Endothelial cell of umbilical vein (primary cell): Measurements from ENCODE around the gene RAB18. TPM values are rescaled to one million over a fixed set of nuclear protein-coding genes. Genes with fewer than 3 reads are reported as not detected.

Experiments
- BruUV-seq: library from RNA; stranded (reverse); fragments of 400-500 nt; replicated peaks from 2 replicates; lab custom pipeline; 2021; lab: Mats Ljungman, UMichigan
- CTCF ChIA-PET: fragments of 300-600, 350-600 bp; sonication (Branson Sonifier 250); formaldehyde crosslinking; loops from one replicate; lab custom pipeline; 2021; ENCODE audit warnings: antibody characterized with exemption, inconsistent platforms; lab: Charles Lee
- POLR2A ChIA-PET: fragments of 300-600, 350-600 bp; sonication (Branson Sonifier 250); formaldehyde crosslinking; loops from one replicate; lab custom pipeline; 2021; ENCODE audit warnings: antibody characterized with exemption, inconsistent platforms; lab: Charles Lee
- DNase-seq: peaks from one replicate; pipeline ENCODE4 v3.0.0-alpha.2; 2011; ENCODE audit warnings: low read depth, low spot score
- FAIRE-seq: peaks from 2 replicates; lab custom pipeline; 2011; peaks lifted over from hg19 to GRCh38; lab: Jason Lieb, UNC
- H2AFZ ChIP-seq: 2 replicates; pipeline ENCODE4 v1.6.0; 2012; ENCODE audit warnings: low read depth, low read length, control low read depth, inconsistent platforms
- H3K27ac ChIP-seq: 2 replicates; pipeline ENCODE4 v1.5.1; 2011; ENCODE audit warnings: low read depth, mild to moderate bottlenecking, control low read depth, low read length, moderate library complexity; ENCODE audit not compliant: insufficient read depth
- H3K27me3 ChIP-seq, 2 experiments: 2 replicates each; pipeline versions ENCODE4 v1.6.0 to v1.6.1; 2011; ENCODE audit warnings: low read length in 2 of 2, mixed read lengths in 1 of 2; ENCODE audit not compliant: control insufficient read depth in 2 of 2, insufficient read depth in 2 of 2
- H3K36me3 ChIP-seq, 2 experiments: 2 replicates in 1 of 2; 3 replicates in 1 of 2; pipeline ENCODE4 v1.5.1; 2011; ENCODE audit warnings: low read length in 2 of 2, mild to moderate bottlenecking in 1 of 2, moderate library complexity in 1 of 2; ENCODE audit not compliant: control insufficient read depth in 2 of 2, insufficient read depth in 2 of 2; ENCODE audit errors: extremely low read depth in 1 of 2
- H3K4me1 ChIP-seq: 3 replicates; pipeline ENCODE4 v1.5.1; 2011; ENCODE audit warnings: mild to moderate bottlenecking, low read length; ENCODE audit not compliant: control insufficient read depth, insufficient read depth; ENCODE audit errors: extremely low read depth
- H3K4me2 ChIP-seq: 2 replicates; pipeline ENCODE4 v1.6.1; 2011; ENCODE audit warnings: low read length, control low read depth, mixed read lengths; ENCODE audit not compliant: insufficient read depth
- H3K4me3 ChIP-seq, 3 experiments: fragments of 200-600 bp in 1 of 3; sonication (generic), shearing (Covaris generic) in 1 of 3; replicated peaks in 1 of 3; 2 replicates each; pipeline ENCODE4 v1.5.1; 2011 to 2016; ENCODE audit warnings: control low read depth in 3 of 3, low read length in 3 of 3, mild to moderate bottlenecking in 2 of 3, inconsistent platforms in 1 of 3, low read depth in 1 of 3, moderate library complexity in 1 of 3; ENCODE audit not compliant: insufficient read depth in 1 of 3
- H3K79me2 ChIP-seq: 2 replicates; pipeline ENCODE4 v1.6.0; 2012; ENCODE audit warnings: low read length, inconsistent platforms; ENCODE audit not compliant: control insufficient read depth, insufficient read depth
- H3K9ac ChIP-seq: replicated peaks from 2 replicates; pipeline ENCODE3; 2011; ENCODE audit warnings: low read length, control low read depth; ENCODE audit not compliant: insufficient read depth; ENCODE audit errors: extremely low read depth
- H3K9me1 ChIP-seq: replicated peaks from 3 replicates; pipeline ENCODE4 v1.6.0; 2011; ENCODE audit warnings: mild to moderate bottlenecking, low read length; ENCODE audit not compliant: control insufficient read depth, insufficient read depth; ENCODE audit errors: extremely low read depth
- H3K9me3 ChIP-seq: replicated peaks from 2 replicates; pipeline ENCODE4 v1.5.1; 2012; ENCODE audit warnings: low read length, inconsistent platforms; ENCODE audit not compliant: control insufficient read depth, insufficient read depth
- H4K20me1 ChIP-seq: replicated peaks from 2 replicates; pipeline ENCODE3; 2011; ENCODE audit warnings: mild to moderate bottlenecking, low read length; ENCODE audit not compliant: control insufficient read depth, insufficient read depth; ENCODE audit errors: extremely low read depth
- CTCF ChIP-seq, 2 donors: IDR thresholded peaks; 1 replicate in 1 of 2; 2 replicates in 1 of 2; pipeline ENCODE4 v1.5.1; 2011; ENCODE audit warnings: low read length in 2 of 2, mild to moderate bottlenecking in 2 of 2, moderate library complexity in 2 of 2, control low read depth in 1 of 2, inconsistent platforms in 1 of 2, low read depth in 1 of 2; ENCODE audit not compliant: insufficient read depth in 1 of 2; ENCODE audit errors: extremely low read depth in 1 of 2
- EZH2 ChIP-seq: IDR thresholded peaks from 2 replicates; pipeline ENCODE4 v1.6.1; 2012; ENCODE audit warnings: borderline replicate concordance, low read depth, mild to moderate bottlenecking, moderate library complexity, low read length, inconsistent platforms; ENCODE audit not compliant: severe bottlenecking
- FOS ChIP-seq: IDR thresholded peaks from 2 replicates; pipeline ENCODE4 v1.6.1; 2011; ENCODE audit warnings: mild to moderate bottlenecking, low read length, moderate library complexity, borderline replicate concordance; ENCODE audit not compliant: insufficient read depth
- GATA2 ChIP-seq: IDR thresholded peaks from 2 replicates; pipeline ENCODE4 v1.7.0; 2011; ENCODE audit warnings: low read depth, mild to moderate bottlenecking, moderate library complexity, mixed read lengths, low read length; ENCODE audit not compliant: insufficient read length, insufficient read depth
- JUN ChIP-seq: IDR thresholded peaks from 2 replicates; pipeline ENCODE4 v1.6.1; 2011; ENCODE audit warnings: borderline replicate concordance, low read depth; ENCODE audit not compliant: insufficient read length, insufficient read depth
- MYC ChIP-seq: IDR thresholded peaks from one replicate; pipeline ENCODE4 v1.6.1; 2011; ENCODE audit warnings: mild to moderate bottlenecking, low read depth, low read length
- POLR2A ChIP-seq: IDR thresholded peaks from 2 replicates; pipeline ENCODE4 v1.6.1; 2012; ENCODE audit warnings: low read depth, mild to moderate bottlenecking, control low read depth, low read length
- POLR2AphosphoS5 ChIP-seq: IDR thresholded peaks from 2 replicates; pipeline ENCODE4 v1.6.1; 2012; ENCODE audit warnings: low read depth, mild to moderate bottlenecking, control low read depth, low read length, moderate library complexity; ENCODE audit not compliant: insufficient read depth
- dilution Hi-C: fragments of 300-500 bp; cut with MboI; formaldehyde crosslinking; loops from one replicate; pipeline ENCODE4 v1.15.0; 2019; ENCODE audit warnings: low sequenced_read_pairs; ENCODE audit not compliant: extremely low pct_ligation_motif_present
- intact Hi-C: fragments of 100-400 bp; cut with micrococcal nuclease; formaldehyde crosslinking; loops from one replicate; pipeline ENCODE4 v1.10.0; 2022
- polyA plus RNA-seq, 4 experiments: library from polyadenylated mRNA; depleted of rRNA in 3 of 4; stranded (reverse) in 3 of 4; unstranded in 1 of 4; fragments of >200 nt; gene quantifications; 2 replicates each; pipeline versions ENCODE4 v1.2.1 to v1.2.3, GENCODE V29; 2011 to 2012; ENCODE audit warnings: missing spikeins in 1 of 4
- total RNA-seq: library from RNA; stranded (reverse); gene quantifications from 2 replicates; pipeline ENCODE4 v1.2.3, GENCODE V29; 2021
- TF ChIP-seq, protein P1 (sequence below): IDR thresholded peaks from 2 replicates; pipeline ENCODE4 v1.6.1; 2011; ENCODE audit not compliant: insufficient read depth, insufficient read length

RAB18 gene
- total and polyA plus RNA-seq, 2 donors (not counting 3 experiments of a cell fraction or from before 2014, with no cell fraction given) = 20.4 to 108 TPM

DNA sequence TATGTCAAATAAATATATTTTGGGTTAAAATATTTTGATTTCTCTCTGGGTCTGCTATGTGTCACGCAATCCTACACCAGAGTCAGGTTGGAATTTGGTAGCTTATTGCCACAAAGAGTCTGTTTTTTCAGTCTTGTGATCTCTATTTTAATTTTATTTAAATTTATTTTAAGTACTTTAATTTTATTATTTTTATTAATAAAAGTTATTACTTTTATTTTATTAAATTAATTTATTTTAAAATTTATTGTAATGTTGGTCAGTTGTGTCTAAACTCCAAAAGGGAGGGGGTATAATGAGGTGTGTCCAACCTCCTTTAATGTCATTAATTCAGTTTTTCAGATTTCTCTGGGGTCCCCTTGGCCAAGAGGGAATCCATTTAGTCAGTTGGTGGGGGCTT, 42.8 kb upstream of the RAB18 start:
- no TSS peak for BruUV-seq
- ChIA-PET CTCF (interaction anchor here (1.0 kb wide), 1 partner anchor 15 kb away, joined by 3 read pairs; no protein-coding TSS in a partner anchor), POLR2A (no interaction called here)
- Histone ChIP-seq H3K4me3 (no peak overlapping the region), H3K27me3 (peaks cover 0 to 5% of the 10 kb centered on the region in 2 experiments), H3K79me2 (no peaks in the 10 kb centered on the region), H3K4me2 (no peak overlapping the region), H3K4me1 (no peaks in the 10 kb centered on the region), H3K36me3 (no peaks in the 10 kb centered on the region), H3K9me1 (no peaks in the 10 kb centered on the region), H2AFZ (no peak overlapping the region), H3K9ac (no peak overlapping the region), H3K9me3 (no peaks in the 10 kb centered on the region), H4K20me1 (no peaks in the 10 kb centered on the region), H3K27ac (no peak overlapping the region)
- no peak for DNase-seq
- dilution Hi-C loops (no loop called here), intact Hi-C loops (no loop called here)
- TF ChIP-seq EZH2 = no peak
- TF ChIP-seq, protein P1, sequence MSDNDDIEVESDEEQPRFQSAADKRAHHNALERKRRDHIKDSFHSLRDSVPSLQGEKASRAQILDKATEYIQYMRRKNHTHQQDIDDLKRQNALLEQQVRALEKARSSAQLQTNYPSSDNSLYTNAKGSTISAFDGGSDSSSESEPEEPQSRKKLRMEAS = no peak
- no peak for TF ChIP-seq POLR2AphosphoS5
- TF ChIP-seq POLR2A = no peak
- no peak for TF ChIP-seq FOS
- TF ChIP-seq MYC = no peak
- no peak for TF ChIP-seq CTCF (IDR thresholded peaks at IDR 0.05; ENCODE audit: extremely low read depth in 1 of 2, insufficient read depth in 1 of 2, low read depth in 1 of 2, low read length in 2 of 2)
- TF ChIP-seq JUN = no peak
- no peak for TF ChIP-seq GATA2
- FAIRE-seq = no peak
